HAP-1 (cell line): ENCODE results near the gene FEN1.

Experiments used
- DNase-seq, 2 experiments: peaks; one replicate each; pipeline ENCODE4 v3.0.0-alpha.2; 2016 to 2020; ENCODE audit warnings: low spot score in 2 of 2
- H3K27me3 ChIP-seq: fragments of 250-450 bp; sonication (Bioruptor Pico); 2 replicates; pipeline ENCODE4 v1.5.1; 2020; ENCODE audit warnings: low read depth, mild to moderate bottlenecking, moderate library complexity
- H3K36me3 ChIP-seq: fragments of 250-450 bp; sonication (Bioruptor Pico); replicated peaks from 2 replicates; pipeline ENCODE4 v1.5.1; 2020; ENCODE audit warnings: mild to moderate bottlenecking
- H3K4me1 ChIP-seq: fragments of 250-450 bp; sonication (Bioruptor Pico); 2 replicates; pipeline ENCODE4 v1.5.1; 2020; ENCODE audit warnings: mild to moderate bottlenecking
- H3K4me3 ChIP-seq: fragments of 250-450 bp; sonication (Bioruptor Pico); 2 replicates; pipeline ENCODE4 v1.5.1; 2020; ENCODE audit warnings: mild to moderate bottlenecking, moderate library complexity
- H3K9me3 ChIP-seq: fragments of 250-450 bp; sonication (Bioruptor Pico); 2 replicates; pipeline ENCODE4 v1.5.1; 2020; ENCODE audit warnings: mild to moderate bottlenecking, moderate library complexity
- in situ Hi-C: fragments of 300-500 bp; cut with MboI; formaldehyde crosslinking; loops from 3 replicates; pipeline ENCODE4 v1.14.3; 2020; ENCODE audit warnings: low sequenced_read_pairs, inconsistent platforms, mixed read lengths

FEN1 gene

GRCh38 chr11:61752117-61752924 is 40.4 kb upstream of the FEN1 start, which contains the start of gene MYRF:
Gene MYRF (plus strand): TSS chr11:61752636. CDS start chr11:61752745, 109 bp downstream.
- peak; percentile 21 to 77 for DNase-seq
- Histone ChIP-seq H3K4me1 (peaks cover 3% of the 10 kb centered on the region), H3K4me3 (peak within 1 kb of the TSS; percentile 43), H3K9me3 (no peaks in the 10 kb centered on the region), H3K36me3 (no peaks in the 10 kb centered on the region), H3K27me3 (no peaks in the 10 kb centered on the region)
- in situ Hi-C loops: no loop called here

- in situ Hi-C loops: no loop called here
- H3K9me3 ChIP-seq: no peaks in the 10 kb centered on the region
- no peak for DNase-seq
- H3K36me3 ChIP-seq: no peaks in the 10 kb centered on the region
- H3K4me1 ChIP-seq: peaks cover 3% of the 10 kb centered on the region
- H3K27me3 ChIP-seq: no peaks in the 10 kb centered on the region
- H3K4me3 ChIP-seq: peak overlapping the region; percentile 43
These were observed 39.7 kb upstream of the FEN1 start for GRCh38 chr11:61752925-61753521.

GRCh38 chr11:61753672-61754071 is 39.0 kb upstream of the FEN1 start:
- peaks cover 3% of the 10 kb centered on the region for H3K4me1 ChIP-seq

GRCh38 chr11:61754534-61755482 is 37.9 kb upstream of the FEN1 start:
- in situ Hi-C loops: no loop called here
- Histone ChIP-seq H3K36me3 (no peaks in the 10 kb centered on the region), H3K9me3 (no peaks in the 10 kb centered on the region), H3K27me3 (no peaks in the 10 kb centered on the region), H3K4me1 (peaks cover 2% of the 10 kb centered on the region), H3K4me3 (no peak overlapping the region)
- no peak for DNase-seq

More at GRCh38 chr11:61753672-61754071, 39.0 kb upstream of the FEN1 start:
- in situ Hi-C loops: no loop called here
- Histone ChIP-seq H3K27me3 (no peaks in the 10 kb centered on the region), H3K9me3 (no peaks in the 10 kb centered on the region), H3K4me3 (no peak overlapping the region), H3K36me3 (no peaks in the 10 kb centered on the region)
- DNase-seq: no peak

- Histone ChIP-seq H3K27me3 (no peaks in the 10 kb centered on the region), H3K36me3 (no peaks in the 10 kb centered on the region), H3K4me1 (no peaks in the 10 kb centered on the region), H3K4me3 (no peak overlapping the region), H3K9me3 (no peaks in the 10 kb centered on the region)
- DNase-seq: no peak
- in situ Hi-C loops: no loop called here
These were observed 36.6 kb upstream of the FEN1 start for GRCh38 chr11:61756147-61756451.

- H3K4me3 ChIP-seq: no peak overlapping the region
These were observed 36.1 kb upstream of the FEN1 start for GRCh38 chr11:61756452-61757212.

GRCh38 chr11:61757213-61757862 is 35.4 kb upstream of the FEN1 start:
- Histone ChIP-seq H3K27me3 (no peaks in the 10 kb centered on the region), H3K9me3 (no peaks in the 10 kb centered on the region), H3K4me3 (no peak overlapping the region), H3K4me1 (no peaks in the 10 kb centered on the region), H3K36me3 (no peaks in the 10 kb centered on the region)
- in situ Hi-C loops: no loop called here
- DNase-seq: no peak

More at GRCh38 chr11:61756452-61757212, 36.1 kb upstream of the FEN1 start:
- in situ Hi-C loops: no loop called here
- Histone ChIP-seq H3K4me1 (no peaks in the 10 kb centered on the region), H3K9me3 (no peaks in the 10 kb centered on the region), H3K36me3 (no peaks in the 10 kb centered on the region), H3K27me3 (no peaks in the 10 kb centered on the region)
- no peak for DNase-seq

GRCh38 chr11:61760946-61761345 is 31.8 kb upstream of the FEN1 start:
- Histone ChIP-seq H3K4me3 (no peak overlapping the region), H3K36me3 (no peaks in the 10 kb centered on the region), H3K9me3 (no peaks in the 10 kb centered on the region), H3K27me3 (no peaks in the 10 kb centered on the region), H3K4me1 (no peaks in the 10 kb centered on the region)
- no peak for DNase-seq
- in situ Hi-C loops: no loop called here

GRCh38 chr11:61761440-61762222 is 31.1 kb upstream of the FEN1 start:
- no peaks in the 10 kb centered on the region for H3K36me3 ChIP-seq
- H3K4me3 ChIP-seq: no peak overlapping the region
- H3K9me3 ChIP-seq: no peaks in the 10 kb centered on the region
- in situ Hi-C loops: no loop called here
- H3K27me3 ChIP-seq: no peaks in the 10 kb centered on the region
- DNase-seq: no peak
- no peaks in the 10 kb centered on the region for H3K4me1 ChIP-seq

- DNase-seq: no peak
- Histone ChIP-seq H3K4me3 (no peak overlapping the region), H3K36me3 (no peaks in the 10 kb centered on the region), H3K9me3 (no peaks in the 10 kb centered on the region), H3K27me3 (no peaks in the 10 kb centered on the region), H3K4me1 (no peaks in the 10 kb centered on the region)
- in situ Hi-C loops: no loop called here
These were observed 30.5 kb upstream of the FEN1 start for GRCh38 chr11:61762223-61762615.

GRCh38 chr11:61762798-61763197 is 29.9 kb upstream of the FEN1 start:
- H3K36me3 ChIP-seq: no peaks in the 10 kb centered on the region
- no peaks in the 10 kb centered on the region for H3K27me3 ChIP-seq
- no peaks in the 10 kb centered on the region for H3K9me3 ChIP-seq
- no peak overlapping the region for H3K4me3 ChIP-seq
- no peak for DNase-seq
- H3K4me1 ChIP-seq: no peaks in the 10 kb centered on the region
- in situ Hi-C loops: no loop called here

GRCh38 chr11:61763930-61764605 is 28.6 kb upstream of the FEN1 start:
- in situ Hi-C loops: no loop called here
- no peaks in the 10 kb centered on the region for H3K4me1 ChIP-seq
- H3K4me3 ChIP-seq: no peak overlapping the region
- H3K9me3 ChIP-seq: no peaks in the 10 kb centered on the region
- no peaks in the 10 kb centered on the region for H3K27me3 ChIP-seq
- no peak for DNase-seq
- no peaks in the 10 kb centered on the region for H3K36me3 ChIP-seq
